Lung (tissue), 12 donors: ENCODE data around the gene FRMD1. TPM values are rescaled to one million over a fixed set of nuclear protein-coding genes. Genes with fewer than 3 reads are reported as not detected.

Source experiments
- ATAC-seq: fragments of 200-7000 bp; cut with Tn5 transposase; one replicate; pipeline ENCODE4 v1.9.1; 2020; ENCODE audit warnings: moderate number of reproducible peaks; ENCODE audit not compliant: insufficient read depth, low FRiP score
- DNase-seq, 3 donors: peaks; one replicate each; pipeline ENCODE4 v3.0.0-alpha.2; 2013 to 2017
- H3K27ac ChIP-seq, 2 donors: one replicate each; pipeline ENCODE4 v1.5.1; 2013; ENCODE audit warnings: mild to moderate bottlenecking in 2 of 2, moderate library complexity in 2 of 2, control low read depth in 1 of 2, inconsistent platforms in 1 of 2, low read depth in 1 of 2, low read length in 1 of 2
- H3K27me3 ChIP-seq, 3 donors: one replicate each; pipeline ENCODE4 v1.5.1; 2013; ENCODE audit warnings: low read length in 2 of 3; ENCODE audit not compliant: control insufficient read depth in 3 of 3, insufficient read depth in 3 of 3
- H3K36me3 ChIP-seq, 4 donors: one replicate each; pipeline ENCODE4 v1.5.1; 2013; ENCODE audit warnings: low read length in 4 of 4, mild to moderate bottlenecking in 1 of 4, moderate library complexity in 1 of 4; ENCODE audit not compliant: control insufficient read depth in 4 of 4, insufficient read depth in 4 of 4
- H3K4me1 ChIP-seq, 5 donors: one replicate each; pipeline ENCODE4 v1.5.1; 2013; ENCODE audit warnings: low read length in 5 of 5, mild to moderate bottlenecking in 2 of 5, moderate library complexity in 1 of 5; ENCODE audit not compliant: control insufficient read depth in 5 of 5, insufficient read depth in 5 of 5
- H3K4me3 ChIP-seq: one replicate; pipeline ENCODE4 v1.5.1; 2013; ENCODE audit warnings: mild to moderate bottlenecking, control low read depth, moderate library complexity
- H3K9ac ChIP-seq, 2 donors: one replicate each; pipeline ENCODE4 v1.5.1; 2013; ENCODE audit warnings: low read length in 2 of 2, control low read depth in 1 of 2; ENCODE audit not compliant: insufficient read depth in 1 of 2
- H3K9me3 ChIP-seq, 4 donors: one replicate each; pipeline ENCODE4 v1.5.1; 2013; ENCODE audit warnings: low read length in 3 of 4, mild to moderate bottlenecking in 1 of 4, moderate library complexity in 1 of 4; ENCODE audit not compliant: control insufficient read depth in 4 of 4, insufficient read depth in 3 of 4
- whole genome bisulfite sequencing, 2 donors: extraction: QIAGEN DNeasy Blood & Tissue Kit; methylation state at CpG; one replicate each; pipeline ENCODE4 v1.1.7; 2013; 5-methylcytosine and 5-hydroxymethylcytosine counted together
- polyA plus RNA-seq, 2 donors: library from polyadenylated mRNA; stranded (reverse); fragments of 200-250 nt; gene quantifications; one replicate each; pipeline ENCODE4 v1.2.1, GENCODE V29; 2013
- total RNA-seq, 2 donors: library from RNA; depleted of rRNA in 1 of 2; stranded (reverse); fragments of >200 nt in 1 of 2; gene quantifications; one replicate each; pipeline ENCODE4 v1.2.1, GENCODE V29; 2014 to 2021
- TF ChIP-seq, protein P1 (sequence below): IDR thresholded peaks from 2 replicates; pipeline ENCODE4 v1.5.1; 2012; ENCODE audit warnings: mild to moderate bottlenecking; ENCODE audit errors: control extremely low read depth, extremely low read depth
- donor health status: control.
- donor health status: control.
- donor health status: Bipolar disorder and iron deficiency.
- donor health status: healthy.
- donor health status: DM: yes; HTN: yes; CAD: no.

FRMD1 gene
- total and polyA plus RNA-seq, 4 donors = 0.02 to 1.4 (median 0.10) TPM

DNA sequence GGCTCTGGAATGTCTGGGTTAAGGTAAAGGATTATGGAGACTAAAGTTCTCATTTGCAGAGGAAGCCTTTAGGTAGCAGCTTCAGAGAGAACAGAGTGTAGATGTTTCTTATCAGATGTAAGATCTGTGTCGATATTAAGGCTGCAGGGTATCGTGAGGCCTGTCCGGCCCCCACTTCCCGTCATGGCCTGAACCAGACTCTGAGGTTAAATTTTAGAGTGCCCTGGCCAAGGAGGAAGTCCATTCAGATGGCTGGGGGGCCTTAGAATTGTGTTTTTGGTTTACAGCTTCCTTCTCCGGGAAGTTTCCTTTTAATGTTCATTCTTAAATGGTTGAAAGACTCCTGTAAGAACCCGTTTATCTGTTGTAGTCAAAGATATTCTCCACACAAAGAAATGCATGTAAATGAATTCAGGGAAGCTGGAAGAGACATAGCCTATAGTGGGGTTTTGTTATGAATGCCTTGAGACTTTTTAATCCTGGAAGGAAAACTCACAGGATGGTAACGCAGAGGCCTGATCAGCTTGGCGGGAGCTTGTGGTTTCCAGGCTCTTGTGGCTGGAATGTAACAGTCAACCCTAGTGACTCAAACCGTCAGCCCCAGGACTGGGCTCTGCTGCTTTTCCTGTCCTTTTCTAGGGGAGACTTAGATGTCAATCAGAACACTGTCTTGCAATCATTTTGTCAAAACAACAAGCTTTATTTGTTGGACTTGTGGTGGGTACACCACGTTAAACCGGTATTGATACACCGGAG, 46.8 kb downstream of the FRMD1 start:
- no peaks in the 10 kb centered on the region for H3K9me3 ChIP-seq
- H3K9ac ChIP-seq = peak overlapping the region in 1 of 2 donors; percentile 47
- no peak overlapping the region for H3K4me3 ChIP-seq
- no peaks in the 10 kb centered on the region for H3K27me3 ChIP-seq
- WGBS, 2 donors = 22 to 41% methylated on average over 12 of the region's 12 CpGs
- DNase-seq (peak; percentile 59 to 81 (median 71)), ATAC-seq (no peak)
- H3K27ac ChIP-seq = peak overlapping the region; percentile 34 to 52
- peaks cover 0 to 5% (median 0%) of the 10 kb centered on the region in 4 donors for H3K36me3 ChIP-seq
- TF ChIP-seq, protein P1, sequence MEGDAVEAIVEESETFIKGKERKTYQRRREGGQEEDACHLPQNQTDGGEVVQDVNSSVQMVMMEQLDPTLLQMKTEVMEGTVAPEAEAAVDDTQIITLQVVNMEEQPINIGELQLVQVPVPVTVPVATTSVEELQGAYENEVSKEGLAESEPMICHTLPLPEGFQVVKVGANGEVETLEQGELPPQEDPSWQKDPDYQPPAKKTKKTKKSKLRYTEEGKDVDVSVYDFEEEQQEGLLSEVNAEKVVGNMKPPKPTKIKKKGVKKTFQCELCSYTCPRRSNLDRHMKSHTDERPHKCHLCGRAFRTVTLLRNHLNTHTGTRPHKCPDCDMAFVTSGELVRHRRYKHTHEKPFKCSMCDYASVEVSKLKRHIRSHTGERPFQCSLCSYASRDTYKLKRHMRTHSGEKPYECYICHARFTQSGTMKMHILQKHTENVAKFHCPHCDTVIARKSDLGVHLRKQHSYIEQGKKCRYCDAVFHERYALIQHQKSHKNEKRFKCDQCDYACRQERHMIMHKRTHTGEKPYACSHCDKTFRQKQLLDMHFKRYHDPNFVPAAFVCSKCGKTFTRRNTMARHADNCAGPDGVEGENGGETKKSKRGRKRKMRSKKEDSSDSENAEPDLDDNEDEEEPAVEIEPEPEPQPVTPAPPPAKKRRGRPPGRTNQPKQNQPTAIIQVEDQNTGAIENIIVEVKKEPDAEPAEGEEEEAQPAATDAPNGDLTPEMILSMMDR = no peak
- peaks cover 5 to 54% (median 22%) of the 10 kb centered on the region in 5 donors for H3K4me1 ChIP-seq

GRCh38 chr6:168031411-168031971, 47.5 kb downstream of the FRMD1 start:
- Histone ChIP-seq H3K36me3 (peaks cover 0 to 5% (median 0%) of the 10 kb centered on the region in 4 donors), H3K27me3 (no peaks in the 10 kb centered on the region), H3K27ac (peak overlapping the region in 1 of 2 donors; percentile 34), H3K9ac (peak overlapping the region in 1 of 2 donors; percentile 47), H3K9me3 (no peaks in the 10 kb centered on the region), H3K4me1 (peaks cover 5 to 58% (median 22%) of the 10 kb centered on the region in 5 donors), H3K4me3 (no peak overlapping the region)
- DNase-seq (peak; percentile 75 to 91 (median 89)), ATAC-seq (no peak)
- TF ChIP-seq, protein P1 = no peak
- 76 to 84% methylated on average over 14 of the region's 14 CpGs for WGBS, 2 donors

- ATAC-seq (no peak), DNase-seq (no peak)
- Histone ChIP-seq H3K36me3 (peaks cover 0 to 4% (median 0%) of the 10 kb centered on the region in 4 donors), H3K9ac (no peak overlapping the region), H3K27ac (no peak overlapping the region), H3K4me3 (no peak overlapping the region), H3K9me3 (no peaks in the 10 kb centered on the region), H3K27me3 (no peaks in the 10 kb centered on the region), H3K4me1 (peaks cover 5 to 59% (median 22%) of the 10 kb centered on the region in 5 donors)
- TF ChIP-seq, protein P1 = no peak
- WGBS, 2 donors = 81 to 89% methylated on average over 2 of the region's 2 CpGs
Observed at GRCh38 chr6:168030908-168031307, 48.1 kb downstream of the FRMD1 start.
